Suprapubic skin (tissue), 3 donors: ENCODE data around the gene HSPG2.

Experiments used
- EP300 ChIP-seq: sonication (generic); formaldehyde crosslinking; IDR thresholded peaks from one replicate; pipeline ENCODE4 v1.6.1; 2017; ENCODE audit warnings: antibody characterized with exemption
- TF ChIP-seq, protein P1 (sequence below), 2 donors: fragments of 200-600 bp in 1 of 2; fragments of 450-650 bp in 1 of 2; sonication (generic) in 1 of 2; IDR thresholded peaks; one replicate each; pipeline ENCODE4 v1.5.1; 2016 to 2019; ENCODE audit warnings: antibody characterized with exemption in 2 of 2, mild to moderate bottlenecking in 1 of 2, moderate library complexity in 1 of 2

DNA sequence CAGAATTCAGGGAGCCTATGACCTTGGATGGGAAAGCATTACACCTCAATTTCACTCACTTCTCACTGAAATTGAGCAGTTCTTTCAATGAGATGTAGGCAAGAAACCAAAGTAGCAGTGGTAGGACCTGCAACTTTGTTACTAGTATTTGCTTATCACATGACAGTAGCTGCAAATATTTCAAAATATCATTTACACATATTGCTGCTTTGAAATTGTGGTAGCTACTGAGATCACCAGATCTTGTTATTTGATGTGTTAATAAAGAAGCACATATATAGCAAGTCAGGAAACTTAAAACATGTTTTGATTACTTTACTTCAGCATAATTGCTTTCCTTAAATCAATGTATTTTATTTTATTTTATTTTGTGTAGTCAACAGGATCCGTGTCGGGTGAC is 112.2 kb downstream of the HSPG2 start:
- TF ChIP-seq, protein P1, sequence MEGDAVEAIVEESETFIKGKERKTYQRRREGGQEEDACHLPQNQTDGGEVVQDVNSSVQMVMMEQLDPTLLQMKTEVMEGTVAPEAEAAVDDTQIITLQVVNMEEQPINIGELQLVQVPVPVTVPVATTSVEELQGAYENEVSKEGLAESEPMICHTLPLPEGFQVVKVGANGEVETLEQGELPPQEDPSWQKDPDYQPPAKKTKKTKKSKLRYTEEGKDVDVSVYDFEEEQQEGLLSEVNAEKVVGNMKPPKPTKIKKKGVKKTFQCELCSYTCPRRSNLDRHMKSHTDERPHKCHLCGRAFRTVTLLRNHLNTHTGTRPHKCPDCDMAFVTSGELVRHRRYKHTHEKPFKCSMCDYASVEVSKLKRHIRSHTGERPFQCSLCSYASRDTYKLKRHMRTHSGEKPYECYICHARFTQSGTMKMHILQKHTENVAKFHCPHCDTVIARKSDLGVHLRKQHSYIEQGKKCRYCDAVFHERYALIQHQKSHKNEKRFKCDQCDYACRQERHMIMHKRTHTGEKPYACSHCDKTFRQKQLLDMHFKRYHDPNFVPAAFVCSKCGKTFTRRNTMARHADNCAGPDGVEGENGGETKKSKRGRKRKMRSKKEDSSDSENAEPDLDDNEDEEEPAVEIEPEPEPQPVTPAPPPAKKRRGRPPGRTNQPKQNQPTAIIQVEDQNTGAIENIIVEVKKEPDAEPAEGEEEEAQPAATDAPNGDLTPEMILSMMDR (IDR thresholded peaks at IDR 0.05) = no peak
- TF ChIP-seq EP300 = no peak
